SH-SY5Y (cell line): ENCODE measurements around the gene SUN2.

Source experiments
- GATA2 ChIP-seq: IDR thresholded peaks from 2 replicates; pipeline ENCODE4 v1.6.1; 2011; ENCODE audit warnings: mild to moderate bottlenecking, low read depth, low read length
- GATA3 ChIP-seq: IDR thresholded peaks from 2 replicates; pipeline ENCODE4 v1.6.1; 2011; ENCODE audit warnings: low read depth, mild to moderate bottlenecking, low read length, moderate library complexity

DNA sequence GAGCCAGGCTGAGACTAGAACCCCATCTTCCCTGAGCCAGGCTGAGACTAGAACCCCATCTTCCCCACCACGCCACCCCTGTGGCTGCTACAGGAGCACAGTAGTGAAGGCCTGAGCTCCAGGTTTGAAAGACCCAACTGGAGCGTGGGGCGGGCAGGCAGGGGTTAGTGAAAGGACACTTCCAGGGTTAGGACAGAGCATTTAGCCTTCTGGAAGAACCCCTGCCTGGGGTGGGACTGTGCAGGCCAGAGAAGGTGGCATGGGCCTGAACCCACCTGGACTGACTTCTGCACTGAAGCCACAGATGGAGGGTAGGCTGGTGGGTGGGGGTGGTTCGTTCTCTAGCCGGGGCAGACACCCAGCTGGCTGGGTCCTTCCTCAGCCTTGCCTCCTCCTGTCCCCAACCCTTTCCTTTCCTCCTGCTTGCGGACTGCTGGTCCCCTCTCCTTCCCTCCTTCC is 24.1 kb downstream of the SUN2 start:
- TF ChIP-seq GATA2 (no peak), GATA3 (no peak)
